Stomach (tissue), 9 donors: ENCODE measurements around the gene C9orf153. TPM values are rescaled to one million over a fixed set of nuclear protein-coding genes. Genes with fewer than 3 reads are reported as not detected.

ENCODE experiments used
- DNase-seq, 2 donors: peaks; one replicate each; pipeline versions ENCODE4 v3.0.0 to v3.0.0-alpha.2; 2013 to 2019
- H3K27ac ChIP-seq, 5 donors: fragments of 200-600 bp in 4 of 5; sonication (generic) in 4 of 5; one replicate each; pipeline ENCODE4 v1.5.1; 2013 to 2019; ENCODE audit warnings: mild to moderate bottlenecking in 1 of 5, moderate library complexity in 1 of 5
- H3K27me3 ChIP-seq, 3 donors: fragments of 200-600 bp; sonication (generic); one replicate each; pipeline ENCODE4 v1.5.1; 2017 to 2019; ENCODE audit warnings: mixed run types in 1 of 3
- H3K36me3 ChIP-seq, 4 donors: fragments of 200-600 bp; sonication (generic); 1 replicate in 3 of 4; 2 replicates in 1 of 4; pipeline ENCODE4 v1.5.1; 2016 to 2019
- H3K4me1 ChIP-seq, 4 donors: fragments of 200-600 bp; sonication (generic); one replicate each; pipeline ENCODE4 v1.5.1; 2016 to 2019
- H3K4me3 ChIP-seq, 4 donors: fragments of 200-600 bp; sonication (generic) in 3 of 4; one replicate each; pipeline ENCODE4 v1.5.1; 2016 to 2019; ENCODE audit warnings: mild to moderate bottlenecking in 1 of 4
- H3K9me3 ChIP-seq, 4 donors: fragments of 200-600 bp; sonication (generic); one replicate each; pipeline ENCODE4 v1.5.1; 2016 to 2019
- CTCF ChIP-seq, 7 experiments: fragments of 450-650 bp in 4 of 7; fragments of 200-600 bp in 3 of 7; sonication (generic) in 3 of 7; IDR thresholded peaks; one replicate each; pipeline ENCODE4 v1.5.1; 2016 to 2019; ENCODE audit warnings: antibody characterized with exemption in 7 of 7, control low read depth in 2 of 7, mild to moderate bottlenecking in 1 of 7
- EP300 ChIP-seq: sonication (generic); formaldehyde crosslinking; IDR thresholded peaks from one replicate; pipeline ENCODE4 v1.6.1; 2017; ENCODE audit warnings: antibody characterized with exemption
- POLR2A ChIP-seq, 4 donors: fragments of 450-650 bp; IDR thresholded peaks; one replicate each; pipeline ENCODE4 v1.6.1; 2016; ENCODE audit warnings: antibody characterized with exemption in 4 of 4, control low read depth in 2 of 4, mild to moderate bottlenecking in 1 of 4, moderate library complexity in 1 of 4
- POLR2AphosphoS5 ChIP-seq, 3 donors: sonication (generic); formaldehyde crosslinking; IDR thresholded peaks; one replicate each; pipeline ENCODE4 v1.6.1; 2016; ENCODE audit warnings: antibody characterized with exemption in 3 of 3
- WGBS, 5 donors: extraction: QIAGEN DNeasy Blood & Tissue Kit in 3 of 5; methylation state at CpG; one replicate each; pipeline versions ENCODE4 v1.1.5 to v1.1.7; 2013 to 2018; 5-methylcytosine and 5-hydroxymethylcytosine counted together
- intact Hi-C: fragments of 100-400 bp; cut with DNase I; formaldehyde crosslinking; loops from one replicate; pipeline ENCODE4 v1.15.1; 2023; ENCODE audit warnings: low total_unique reads
- polyA plus RNA-seq, 3 donors: library from polyadenylated mRNA; stranded (reverse); fragments of 200-250 nt; gene quantifications; one replicate each; pipeline ENCODE4 v1.2.3, GENCODE V29; 2013
- total RNA-seq, 5 donors: library from RNA; depleted of rRNA; stranded (reverse); fragments of >200 nt; gene quantifications; one replicate each; pipeline versions ENCODE4 v1.1.0 to v1.2.3, GENCODE V29; 2014 to 2016
- donor health status: healthy with polysubstance abuse.
- donor health status: Bipolar disorder and iron deficiency.
- donor health status: healthy.

The C9orf153 gene
- total and polyA plus RNA-seq, 8 donors: 0.92 TPM; not detected in 7

GRCh38 chr9:86252870-86253269 lies 6.6 kb downstream of the C9orf153 start:
- H3K4me1 ChIP-seq: no peaks in the 10 kb centered on the region
- no peak for DNase-seq
- H3K36me3 ChIP-seq: no peaks in the 10 kb centered on the region
- H3K4me3 ChIP-seq: no peak overlapping the region
- peaks cover 0 to 8% (median 4%) of the 10 kb centered on the region in 4 donors for H3K9me3 ChIP-seq
- TF ChIP-seq POLR2AphosphoS5 (IDR thresholded peaks at IDR 0.05) (no peak), CTCF (IDR thresholded peaks at IDR 0.05) (no peak), POLR2A (IDR thresholded peaks at IDR 0.05) (no peak), EP300 (no peak)
- H3K27ac ChIP-seq: no peak overlapping the region
- intact Hi-C loops: no loop called here
- WGBS, 5 donors: 85 to 98% (median 94%) methylated on average over 1 of the region's 1 CpG
- H3K27me3 ChIP-seq: no peaks in the 10 kb centered on the region

GRCh38 chr9:86250123-86250522 lies 9.3 kb downstream of the C9orf153 start:
- DNase-seq: no peak
- Histone ChIP-seq H3K27ac (no peak overlapping the region), H3K4me1 (no peaks in the 10 kb centered on the region), H3K27me3 (no peaks in the 10 kb centered on the region), H3K36me3 (no peaks in the 10 kb centered on the region), H3K4me3 (no peak overlapping the region), H3K9me3 (peaks cover 0 to 8% (median 4%) of the 10 kb centered on the region in 4 donors)
- intact Hi-C loops: no loop called here
- TF ChIP-seq POLR2AphosphoS5 (IDR thresholded peaks at IDR 0.05): no peak
- no peak for TF ChIP-seq POLR2A (IDR thresholded peaks at IDR 0.05)
- TF ChIP-seq CTCF (IDR thresholded peaks at IDR 0.05): no peak
- no peak for TF ChIP-seq EP300

- peaks cover 0 to 8% (median 4%) of the 10 kb centered on the region in 4 donors for H3K9me3 ChIP-seq
- DNase-seq: no peak
- no peaks in the 10 kb centered on the region for H3K36me3 ChIP-seq
- intact Hi-C loops: no loop called here
- no peak for TF ChIP-seq EP300
- TF ChIP-seq CTCF (IDR thresholded peaks at IDR 0.05): no peak
- WGBS, 5 donors: 81 to 87% (median 85%) methylated on average over 4 of the region's 4 CpGs
- no peak overlapping the region for H3K4me3 ChIP-seq
- no peaks in the 10 kb centered on the region for H3K4me1 ChIP-seq
- no peaks in the 10 kb centered on the region for H3K27me3 ChIP-seq
- H3K27ac ChIP-seq: no peak overlapping the region
Observed at GRCh38 chr9:86248746-86249145, 10.7 kb downstream of the C9orf153 start.

GRCh38 chr9:86246752-86247161 lies 12.7 kb downstream of the C9orf153 start:
- WGBS, 5 donors: 42 to 55% (median 49%) methylated on average over 6 of the region's 6 CpGs
- peak in 1 of 2 donors; percentile 49 for DNase-seq
- no peak for TF ChIP-seq POLR2A (IDR thresholded peaks at IDR 0.05)

GRCh38 chr9:86242071-86242470 lies 17.4 kb downstream of the C9orf153 start:
- DNase-seq: peak in 1 of 2 donors; percentile 14
- no peak overlapping the region for H3K4me3 ChIP-seq
- no peak overlapping the region for H3K27ac ChIP-seq
- H3K36me3 ChIP-seq: no peaks in the 10 kb centered on the region
- H3K9me3 ChIP-seq: no peaks in the 10 kb centered on the region
- intact Hi-C loops: no loop called here
- no peaks in the 10 kb centered on the region for H3K27me3 ChIP-seq
- no peaks in the 10 kb centered on the region for H3K4me1 ChIP-seq
- TF ChIP-seq CTCF (IDR thresholded peaks at IDR 0.05) (no peak), EP300 (no peak), POLR2A (IDR thresholded peaks at IDR 0.05) (no peak), POLR2AphosphoS5 (IDR thresholded peaks at IDR 0.05) (no peak)
- WGBS, 5 donors: 26 to 42% (median 39%) methylated on average over 2 of the region's 2 CpGs

More at GRCh38 chr9:86246752-86247161, 12.7 kb downstream of the C9orf153 start:
- Histone ChIP-seq H3K27me3 (no peaks in the 10 kb centered on the region), H3K36me3 (no peaks in the 10 kb centered on the region), H3K4me3 (no peak overlapping the region), H3K27ac (no peak overlapping the region), H3K9me3 (no peaks in the 10 kb centered on the region), H3K4me1 (no peaks in the 10 kb centered on the region)
- intact Hi-C loops: no loop called here
